ENCODE measurements around the gene RBM33.

Gene RBM33

DNA sequence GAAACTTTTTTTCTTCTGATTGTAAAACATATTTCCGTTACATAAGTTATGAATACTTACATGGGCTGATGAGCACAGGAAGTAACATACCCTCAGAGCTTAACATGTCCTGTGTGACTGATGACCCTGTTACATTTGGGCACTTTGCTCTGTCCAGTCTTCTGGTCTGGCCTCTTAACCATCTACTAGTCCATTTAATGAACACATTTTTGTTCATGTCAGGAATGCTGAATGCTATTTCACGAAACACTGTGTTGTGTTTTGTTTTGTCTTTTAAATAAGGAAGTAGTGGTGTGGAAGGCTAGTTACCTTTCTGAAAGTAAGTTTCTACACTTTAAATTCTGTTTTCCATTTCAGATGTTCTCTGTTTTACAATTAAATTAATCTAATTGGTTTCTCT lies 77.7 kb downstream of the RBM33 start:
- no peak for DNase-seq (ENCODE audit: low read depth, low spot score)

DNA sequence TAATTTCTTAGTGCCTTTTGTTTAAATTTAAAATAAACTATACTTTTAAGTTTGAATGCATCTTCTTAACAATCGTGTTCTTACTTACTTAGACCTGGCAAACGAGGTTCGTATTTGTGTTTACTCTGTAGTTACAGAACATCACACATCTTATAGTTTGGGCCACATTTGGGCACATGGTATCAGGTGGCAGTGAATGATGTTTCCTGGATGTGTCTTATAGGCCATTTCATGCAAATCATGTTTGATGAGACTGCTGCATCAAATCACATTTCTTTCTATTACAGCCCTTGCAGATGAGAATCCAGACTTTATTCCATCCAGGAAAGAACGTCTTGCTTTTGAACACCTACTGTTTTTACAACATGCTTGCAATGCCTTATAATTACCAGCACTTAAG lies 78.5 kb downstream of the RBM33 start:
- no peak for DNase-seq (ENCODE audit: low read depth, low spot score)

DNA sequence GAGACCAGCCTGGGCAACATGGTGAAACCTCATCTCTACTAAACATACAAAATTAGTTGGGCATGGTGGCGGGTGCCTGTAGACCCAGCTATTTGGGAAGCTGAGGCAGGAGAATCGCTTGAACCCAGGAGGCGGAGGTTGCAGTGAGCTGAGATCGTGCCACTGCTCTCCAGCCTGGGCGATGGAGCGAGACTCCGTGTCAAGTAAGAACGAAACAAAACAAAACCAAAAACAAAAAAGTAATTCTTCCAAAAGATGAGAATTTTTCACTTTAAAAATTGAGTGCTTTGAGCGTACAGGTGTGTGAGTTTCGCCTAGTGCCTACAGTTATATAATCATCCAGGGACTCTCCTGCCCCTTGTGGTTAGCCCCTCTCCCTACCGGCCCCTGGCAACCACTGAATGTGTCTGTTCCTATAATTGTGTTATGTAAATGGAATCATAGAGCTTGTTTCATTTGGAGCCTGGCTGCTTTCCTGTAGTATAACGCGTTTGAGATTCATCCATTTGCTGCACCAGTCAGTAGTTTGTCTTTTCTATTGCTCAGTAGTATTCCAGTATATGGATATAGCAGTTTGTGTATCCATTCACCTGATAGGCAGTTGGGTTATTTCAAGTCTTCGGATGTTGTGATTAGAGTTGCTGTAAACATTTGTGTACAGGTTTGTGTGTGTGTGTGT lies 80.0 kb downstream of the RBM33 start:
- no peak for DNase-seq (ENCODE audit: low read depth, low spot score)

DNA sequence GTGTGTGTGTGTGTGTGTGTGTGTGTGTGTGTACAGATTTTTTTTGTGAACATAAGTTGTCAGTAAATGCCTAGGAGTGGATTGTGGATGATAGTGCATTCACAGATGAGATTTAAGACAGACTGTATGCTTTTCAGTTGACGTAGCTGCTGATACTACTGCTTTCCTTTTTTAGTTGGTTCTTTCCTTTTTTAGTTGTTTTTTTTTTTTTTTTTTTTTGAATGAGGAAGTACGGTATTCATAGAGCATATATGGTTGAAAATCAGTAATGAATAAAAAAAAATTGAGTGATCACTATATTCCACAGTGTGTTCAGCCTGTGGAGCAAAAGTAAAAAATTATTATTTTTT lies 80.5 kb downstream of the RBM33 start:
- DNase-seq (ENCODE audit: low read depth, low spot score): no peak

DNA sequence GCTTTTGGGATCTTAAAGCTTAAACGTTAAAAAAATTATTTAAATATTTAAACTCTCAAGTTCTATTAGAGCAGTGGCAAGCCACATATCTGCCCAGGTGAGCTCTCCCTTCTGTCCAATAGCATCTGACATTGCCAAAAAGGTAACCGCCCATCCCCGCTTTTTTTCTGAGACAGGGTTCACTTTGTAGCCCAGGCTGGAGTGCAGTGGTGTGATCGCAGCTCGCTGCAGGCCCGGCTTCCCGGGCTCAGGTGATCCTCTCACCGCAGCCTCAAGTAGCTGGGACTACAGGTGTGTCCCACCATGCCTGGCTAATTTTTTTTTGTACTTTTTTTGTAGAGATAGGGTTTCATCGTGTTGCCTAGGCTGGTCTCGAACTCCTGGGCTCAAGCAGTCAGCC lies 83.2 kb downstream of the RBM33 start:
- DNase-seq (ENCODE audit: low read depth, low spot score): no peak

DNA sequence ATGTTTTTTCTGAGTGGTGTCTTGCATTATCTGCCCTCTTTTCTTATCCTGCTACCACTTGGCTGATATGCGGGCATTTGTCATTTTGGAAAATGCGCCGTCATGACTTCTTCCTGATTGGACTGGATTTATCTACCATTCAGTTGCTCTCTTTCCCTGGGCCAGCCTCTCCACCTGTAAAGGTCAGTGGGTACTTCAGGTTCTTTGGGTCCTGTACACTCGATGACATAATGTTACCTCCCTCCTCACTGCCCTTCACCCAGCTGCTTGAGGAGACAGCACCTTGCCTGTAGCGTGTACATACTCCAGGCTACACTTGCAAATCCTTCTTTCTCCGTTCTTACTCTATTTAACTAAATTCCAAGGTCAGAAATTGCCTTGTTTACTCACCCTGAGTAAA lies 83.7 kb downstream of the RBM33 start:
- no peak for DNase-seq (ENCODE audit: low read depth, low spot score)

DNA sequence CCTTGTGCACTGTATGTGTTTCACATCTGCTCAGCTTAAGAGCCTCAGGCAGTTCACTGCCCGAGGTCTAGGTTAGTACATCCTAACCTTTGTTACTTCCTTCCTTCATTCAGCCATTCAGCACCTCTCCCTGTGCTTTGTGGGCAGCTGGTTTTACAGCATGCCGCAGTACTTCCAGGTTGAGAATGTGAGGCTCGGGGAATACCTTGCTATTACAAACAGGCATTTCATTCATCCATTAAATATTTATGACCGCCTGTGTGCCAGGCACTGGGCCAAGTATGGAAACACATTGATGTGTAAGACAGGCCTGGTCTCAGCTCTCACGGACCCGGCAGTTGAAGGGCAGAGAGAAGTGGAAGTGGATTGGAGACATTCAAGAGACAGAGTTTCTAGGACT lies 85.4 kb downstream of the RBM33 start:
- DNase-seq (ENCODE audit: low read depth, low spot score): no peak

DNA sequence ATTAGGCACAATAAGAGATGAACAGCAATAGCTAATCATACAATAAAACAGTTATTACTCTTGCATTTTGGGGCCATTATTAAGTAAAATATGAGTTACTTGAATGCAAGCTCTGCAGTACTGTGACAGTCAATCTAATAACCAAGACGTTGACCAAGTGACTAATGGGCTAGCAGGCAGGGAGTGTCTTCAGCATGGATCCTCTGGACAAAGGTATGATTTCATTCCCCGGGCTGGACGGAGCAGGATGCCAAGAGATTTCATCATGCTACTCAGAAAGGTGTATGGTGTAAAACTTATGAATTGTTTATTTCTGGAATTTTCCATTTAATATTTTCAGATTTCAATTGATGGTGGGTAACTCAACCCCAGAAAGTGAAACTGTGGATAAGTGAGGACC lies 86.9 kb downstream of the RBM33 start:
- DNase-seq (ENCODE audit: low read depth, low spot score): no peak

DNA sequence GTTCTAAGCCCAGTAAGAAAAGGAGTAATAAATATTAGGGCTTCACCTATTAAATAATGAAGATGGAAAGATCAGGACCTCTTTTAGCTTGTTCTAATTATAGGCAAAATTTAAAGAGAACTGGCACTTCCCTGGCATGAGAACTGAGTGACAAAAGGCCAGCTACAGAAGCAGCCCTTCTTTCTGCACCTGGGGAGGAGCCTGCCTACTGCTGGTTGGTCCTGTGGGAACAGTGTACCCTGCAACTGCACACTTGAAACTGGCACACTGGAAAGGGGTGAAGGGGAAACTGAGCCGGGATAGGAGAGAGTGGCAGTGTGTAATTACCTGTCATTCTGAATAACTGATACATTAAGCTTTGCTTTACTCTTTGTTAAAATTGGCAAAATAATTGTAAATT lies 87.4 kb downstream of the RBM33 start:
- DNase-seq (ENCODE audit: low read depth, low spot score): no peak

DNA sequence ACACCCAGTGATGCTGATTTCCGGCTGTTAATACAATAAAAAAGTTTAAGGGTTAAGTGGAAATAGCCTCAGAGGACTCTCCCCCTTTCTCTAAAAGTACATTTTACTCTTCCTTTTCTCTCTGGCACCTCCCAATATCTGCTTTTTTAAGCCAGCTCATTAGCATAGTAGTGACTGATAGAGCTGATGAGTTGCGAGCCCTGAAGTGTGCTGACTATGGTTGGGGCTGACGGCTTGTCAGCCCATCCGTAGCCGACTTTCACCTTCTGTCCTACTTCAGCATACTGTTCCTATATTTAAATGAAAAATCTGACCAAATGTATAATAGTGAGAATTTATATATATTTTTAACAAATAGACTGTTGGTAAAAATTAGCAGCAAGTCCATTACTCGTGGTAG lies 87.8 kb downstream of the RBM33 start:
- no peak for DNase-seq (ENCODE audit: low read depth, low spot score)

DNA sequence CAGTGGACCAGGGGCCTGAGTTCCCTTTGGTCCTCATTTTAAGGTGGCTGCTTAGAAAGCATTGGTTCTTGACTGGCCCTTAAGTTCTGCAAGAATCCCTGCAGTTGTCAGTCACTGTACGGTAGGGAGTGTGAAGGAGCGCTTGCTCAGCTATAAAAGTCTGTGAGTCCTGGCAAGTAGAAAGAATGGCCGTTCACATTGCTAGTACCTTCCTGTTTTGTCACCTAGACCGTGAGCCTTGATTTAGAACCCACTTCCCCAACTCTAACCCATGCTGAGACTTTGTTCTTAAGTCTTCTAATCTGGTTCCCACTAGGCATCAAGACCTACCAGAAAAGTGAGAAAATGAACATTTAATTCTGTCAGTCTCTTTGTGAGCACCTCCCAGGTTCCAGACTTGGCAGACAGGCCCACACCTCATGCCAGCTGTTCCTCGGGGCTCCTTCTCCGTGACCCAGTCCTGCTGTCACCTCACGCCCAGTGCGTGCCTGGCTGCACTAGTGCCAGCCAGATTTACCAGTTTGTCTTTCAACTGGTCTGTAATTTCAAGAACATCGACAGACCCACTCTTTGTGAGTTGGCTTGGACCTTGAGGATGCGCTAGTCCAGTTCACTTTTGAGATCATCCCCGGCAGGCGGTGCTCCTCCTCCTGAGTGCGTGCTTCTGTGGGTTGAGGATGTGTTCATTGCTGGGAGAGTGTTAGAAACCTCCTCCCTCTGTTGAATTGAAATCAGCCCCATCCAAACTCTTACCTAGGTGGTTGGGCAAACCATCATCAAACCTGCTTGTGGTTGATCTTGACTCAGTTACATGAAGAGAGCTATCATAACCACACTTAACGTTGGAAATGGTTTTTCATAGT lies 89.4 kb downstream of the RBM33 start:
- DNase-seq (ENCODE audit: low read depth, low spot score): no peak

DNA sequence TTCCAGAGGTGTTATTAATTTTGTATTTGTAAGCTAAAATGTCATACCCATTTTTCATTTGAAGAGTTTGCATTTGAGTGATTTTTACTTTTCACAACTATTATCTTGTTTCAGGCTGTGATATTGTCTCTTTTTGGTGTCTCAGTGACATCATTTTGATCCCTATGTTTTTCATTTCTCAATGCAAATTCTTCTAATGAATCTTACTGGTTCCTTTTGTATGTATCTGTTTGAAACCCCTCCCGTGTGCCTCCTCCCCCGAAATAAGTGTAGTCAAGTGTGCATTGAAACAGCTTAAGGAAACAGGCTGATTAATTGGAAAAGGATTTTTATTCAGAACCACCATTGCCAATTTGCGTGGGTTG lies 90.0 kb downstream of the RBM33 start:
- no peak for DNase-seq (ENCODE audit: low read depth, low spot score)

DNA sequence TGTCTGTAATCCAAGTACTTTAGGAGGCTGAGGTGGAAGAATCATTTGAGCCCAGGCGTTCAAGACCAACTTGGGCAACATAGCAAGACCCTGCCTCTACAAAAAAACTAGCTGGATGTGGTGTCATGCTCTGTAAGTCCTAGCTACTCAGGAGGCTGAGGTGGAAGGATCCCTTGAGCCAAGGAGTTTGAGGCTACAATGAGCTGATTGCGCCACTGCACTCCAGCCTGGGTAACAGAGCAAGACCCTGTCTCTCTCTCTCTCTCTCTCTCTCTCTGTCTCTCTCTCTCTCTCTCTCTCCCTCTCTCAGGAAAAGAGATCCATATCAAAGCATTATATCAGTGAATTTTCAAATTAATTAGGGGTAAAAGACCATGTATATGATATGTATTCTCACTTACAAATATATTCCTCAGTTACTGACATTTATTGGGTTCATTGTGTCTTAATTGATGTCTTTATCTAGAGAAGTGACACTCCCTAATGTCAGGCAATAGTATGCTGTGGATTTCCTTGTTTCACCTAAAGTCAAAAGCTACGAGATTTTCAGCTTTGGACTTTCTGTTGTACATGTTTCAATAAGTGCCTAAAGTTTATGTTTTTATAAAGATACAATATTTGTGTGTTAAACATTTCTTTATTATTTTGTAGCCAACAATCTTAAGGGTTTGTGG lies 91.1 kb downstream of the RBM33 start:
- DNase-seq (ENCODE audit: low read depth, low spot score): no peak

DNA sequence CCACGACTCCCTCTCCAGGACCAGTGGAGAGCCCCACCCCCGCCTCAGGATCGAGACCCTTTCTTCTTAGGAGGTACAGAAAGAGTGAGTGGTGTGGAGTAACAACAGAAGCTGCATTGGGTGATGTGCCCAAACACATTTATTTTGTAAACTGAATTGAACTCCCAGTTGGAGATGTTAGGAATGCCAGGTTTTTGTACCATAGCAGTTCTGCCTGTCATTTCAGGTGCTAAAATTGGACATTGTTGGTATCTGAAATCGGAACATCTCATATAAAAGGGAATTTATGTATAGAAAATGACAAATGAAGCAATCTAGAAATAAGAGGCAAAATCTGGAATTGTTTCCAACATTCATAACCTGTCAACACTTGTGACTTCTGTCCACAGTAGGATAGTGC lies 93.1 kb downstream of the RBM33 start:
- DNase-seq (ENCODE audit: low read depth, low spot score): no peak

DNA sequence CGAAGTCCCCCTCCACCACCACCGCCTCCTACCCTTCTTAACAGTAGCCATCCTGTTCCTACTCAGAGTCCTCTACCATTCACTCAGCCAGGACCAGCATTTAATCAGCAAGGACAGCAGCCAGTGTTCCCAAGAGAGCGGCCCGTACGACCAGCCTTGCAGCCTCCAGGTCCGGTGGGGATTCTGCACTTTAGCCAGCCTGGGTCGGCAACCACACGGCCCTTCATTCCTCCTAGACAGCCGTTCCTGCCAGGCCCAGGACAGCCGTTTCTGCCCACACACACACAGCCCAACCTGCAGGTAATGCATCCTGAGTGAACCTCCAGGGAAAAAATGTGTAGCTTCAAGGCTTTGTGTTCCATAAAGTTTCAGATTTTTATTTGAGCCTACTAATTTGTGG lies 93.6 kb downstream of the RBM33 start:
- DNase-seq (ENCODE audit: low read depth, low spot score): no peak

DNA sequence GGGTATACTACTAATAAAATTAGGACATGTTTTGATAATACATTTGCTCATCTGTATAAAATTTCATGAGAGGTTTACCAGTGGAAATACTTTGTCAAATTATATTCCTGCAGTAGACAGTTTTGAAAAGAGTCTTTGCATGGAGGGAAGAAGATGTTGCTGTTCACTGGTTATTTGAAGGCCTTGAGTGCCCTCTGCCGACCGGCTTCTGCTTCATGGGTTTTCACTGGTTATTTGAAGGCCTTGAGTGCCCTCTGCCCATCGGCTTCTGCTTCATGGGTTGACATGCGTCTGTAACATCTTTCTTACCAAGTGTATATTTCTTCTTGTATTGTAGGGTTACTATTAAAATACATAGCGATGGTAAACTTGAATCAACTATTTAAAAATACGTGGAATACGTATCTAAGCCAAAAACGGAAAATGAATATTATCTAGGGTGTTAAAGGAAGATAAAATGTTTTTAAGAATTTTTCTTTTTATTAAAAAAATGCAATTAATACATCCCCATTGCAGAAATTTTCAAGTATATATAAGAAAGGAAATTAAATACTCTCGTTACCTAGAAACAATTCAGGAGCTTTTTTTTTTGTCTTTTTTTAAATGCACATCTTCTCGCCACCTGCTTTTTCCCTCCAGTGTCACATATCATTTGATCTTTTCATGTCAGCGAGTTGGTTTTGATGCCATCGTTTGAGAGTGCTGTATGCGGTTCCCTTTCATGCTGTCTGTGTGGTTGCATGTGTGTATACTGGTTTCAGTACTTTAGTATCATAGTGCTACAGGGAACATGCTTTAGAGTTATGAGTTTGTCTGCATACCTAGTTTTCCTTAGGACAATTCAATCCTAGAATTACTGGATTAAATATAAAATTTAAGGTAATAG lies 94.4 kb downstream of the RBM33 start:
- peak; percentile 37 for DNase-seq (ENCODE audit: low read depth, low spot score)

DNA sequence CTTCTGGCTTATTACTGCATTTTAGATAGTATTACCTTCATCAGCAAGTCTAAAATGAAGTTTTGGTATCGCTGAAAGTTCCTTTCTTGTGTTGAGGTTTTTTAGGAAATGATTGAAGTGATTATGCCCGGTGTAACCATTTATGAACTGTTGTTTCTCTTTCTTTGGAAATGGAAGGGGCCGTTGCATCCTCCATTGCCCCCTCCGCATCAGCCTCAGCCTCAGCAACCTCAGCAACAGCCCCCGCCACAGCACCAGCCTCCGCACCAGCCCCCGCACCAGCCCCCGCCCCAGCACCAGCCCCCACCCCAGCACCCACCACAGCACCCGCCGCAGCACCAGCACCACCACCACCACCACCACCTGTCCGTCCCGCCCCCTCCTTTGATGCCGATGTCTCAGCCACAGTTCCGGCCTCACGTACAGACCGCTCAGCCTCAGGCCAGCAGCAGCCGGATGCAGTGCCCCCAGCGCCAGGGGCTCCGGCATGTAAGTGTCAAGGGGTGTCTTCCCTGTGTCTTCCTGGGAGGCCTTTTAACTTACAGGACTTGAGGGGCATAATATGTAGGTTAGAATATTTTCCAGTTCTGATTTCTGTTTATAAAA lies 95.2 kb downstream of the RBM33 start:
- DNase-seq (ENCODE audit: low read depth, low spot score): no peak

DNA sequence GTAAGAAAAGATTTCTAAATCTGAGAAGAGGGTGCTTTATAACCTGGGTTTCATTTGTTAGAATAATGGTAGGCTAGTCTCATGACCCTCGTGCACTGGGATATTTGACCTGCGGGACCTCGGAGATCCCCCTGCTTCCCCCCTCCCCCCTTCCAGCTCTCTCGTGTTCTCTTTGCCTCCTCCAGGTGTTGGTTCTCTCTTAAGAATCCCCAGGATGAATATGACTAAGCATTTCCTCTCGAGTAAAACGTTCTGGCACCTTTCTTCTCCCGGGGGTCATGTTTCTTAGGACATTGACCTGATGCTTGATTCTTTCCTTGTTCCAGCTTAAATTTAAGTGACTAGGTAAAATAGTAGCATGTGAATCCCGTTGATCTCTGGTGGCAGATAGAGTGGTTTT lies 96.6 kb downstream of the RBM33 start:
- no peak for DNase-seq (ENCODE audit: low read depth, low spot score)

DNA sequence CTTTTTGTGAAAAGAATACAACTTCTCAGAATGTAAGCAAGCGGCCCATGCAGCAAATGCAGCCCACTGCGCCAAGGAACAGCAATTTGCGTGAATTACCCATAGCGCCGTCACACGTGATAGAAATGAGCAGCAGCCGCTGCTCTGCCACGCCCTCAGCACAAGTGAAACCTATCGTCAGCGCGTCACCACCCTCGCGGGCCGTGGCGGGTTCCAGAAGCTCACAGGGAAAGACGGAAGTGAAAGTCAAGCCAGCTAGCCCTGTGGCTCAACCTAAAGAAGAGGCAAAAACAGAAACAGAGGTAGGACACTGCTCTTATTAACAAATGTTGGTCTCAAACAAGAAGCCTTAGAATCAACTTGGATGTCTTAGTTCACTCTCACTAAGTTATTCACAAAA lies 97.3 kb downstream of the RBM33 start:
- no peak for DNase-seq (ENCODE audit: low read depth, low spot score)

DNA sequence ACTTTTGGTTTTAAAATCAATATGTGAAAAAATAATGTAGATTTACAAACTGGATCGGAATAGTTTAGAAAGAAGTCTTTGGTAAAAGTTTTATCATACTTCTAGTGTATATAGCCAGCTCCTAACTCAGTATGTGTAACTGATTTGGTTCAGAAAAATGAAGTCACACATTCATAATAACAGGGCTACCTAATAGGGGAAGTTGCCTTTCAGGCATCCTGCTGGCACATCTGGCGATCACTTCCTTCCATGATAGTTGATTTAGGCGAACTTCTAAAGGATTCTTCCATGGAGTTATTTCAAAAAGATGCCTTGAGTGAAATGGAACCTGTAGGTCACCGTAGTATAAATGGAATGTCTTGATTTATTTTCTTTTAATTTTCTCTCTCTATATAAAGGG lies 98.7 kb downstream of the RBM33 start:
- DNase-seq (ENCODE audit: low read depth, low spot score): no peak

DNA sequence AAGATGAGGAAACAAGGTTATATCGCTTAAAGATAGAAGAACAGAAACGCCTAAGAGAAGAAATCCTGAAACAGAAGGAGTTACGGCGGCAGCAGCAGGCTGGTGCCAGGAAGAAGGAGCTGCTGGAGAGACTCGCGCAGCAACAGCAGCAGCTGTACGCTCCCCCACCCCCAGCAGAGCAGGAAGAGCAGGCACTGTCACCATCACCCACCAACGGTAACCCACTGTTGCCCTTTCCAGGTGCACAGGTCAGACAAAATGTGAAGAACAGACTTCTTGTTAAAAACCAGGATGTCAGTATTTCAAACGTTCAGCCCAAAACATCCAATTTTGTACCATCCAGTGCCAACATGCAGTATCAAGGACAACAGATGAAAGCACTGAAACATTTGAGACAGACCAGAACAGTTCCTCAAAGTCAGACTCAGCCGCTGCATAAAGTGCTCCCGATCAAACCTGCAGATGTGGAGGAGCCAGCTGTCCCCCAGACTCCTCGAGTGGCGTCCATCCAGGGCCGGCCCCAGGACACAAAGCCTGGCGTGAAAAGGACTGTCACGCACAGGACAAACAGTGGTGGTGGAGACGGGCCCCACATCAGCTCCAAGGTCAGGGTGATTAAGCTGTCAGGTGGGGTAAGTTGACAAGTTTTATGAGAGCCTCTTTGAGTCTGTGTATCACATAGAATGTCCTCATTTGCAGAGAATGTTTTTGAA lies 100.7 kb downstream of the RBM33 start:
- no peak for DNase-seq (ENCODE audit: low read depth, low spot score)

Measured in activated CD4-positive, CD25-positive, alpha-beta regulatory T cell treated with anti-CD3 and anti-CD28 coated beads, Interleukin-2, amount 50 U/mL, for 16 hours (primary cell).